Stimulated activated CD4-positive, alpha-beta T cell treated with anti-CD3 and anti-CD28 coated beads, Interleukin-1b, Interleukin-23, amount 100 ng/mL, for 1 hour (primary cell): ENCODE measurements around the gene PSMC5.
"Not testable (repeated sequence)": the region's sequence is repeated elsewhere in the genome, so short reads cannot be mapped to it uniquely, and the experiment has no call there.

Source experiments
- DNase-seq, 2 donors: peaks; one replicate each; pipeline ENCODE4 v3.0.0-alpha.2; 2020; ENCODE audit warnings: low read depth in 2 of 2

The PSMC5 gene

GRCh38 chr17:63870292-63870665 is 43.0 kb downstream of the PSMC5 start:
- not testable (repeated sequence) for DNase-seq

- DNase-seq, result not testable (repeated sequence)
Measured at GRCh38 chr17:63871646-63872365, 44.6 kb downstream of the PSMC5 start.

- not testable (repeated sequence) for DNase-seq
Measured at GRCh38 chr17:63873577-63873976, 46.3 kb downstream of the PSMC5 start, which contains the start of gene CSH2. Gene CSH2, minus strand, starts transcription at chr17:63873677. Its CDS starts 63 bp downstream, at chr17:63873614.

- DNase-seq, result not testable (repeated sequence)
Measured at GRCh38 chr17:63874061-63874626, 46.9 kb downstream of the PSMC5 start.

- DNase-seq, result not testable (repeated sequence)
Measured at GRCh38 chr17:63874693-63875092, 47.5 kb downstream of the PSMC5 start.

GRCh38 chr17:63878413-63878812 is 51.2 kb downstream of the PSMC5 start:
- DNase-seq, result not testable (repeated sequence)

- DNase-seq, result no peak
Measured at GRCh38 chr17:63880706-63881105, 53.5 kb downstream of the PSMC5 start.

GRCh38 chr17:63881337-63881736 is 54.1 kb downstream of the PSMC5 start:
- not testable (repeated sequence) for DNase-seq
